ENCODE results near the gene GRIK4. TPM values are rescaled to one million over a fixed set of nuclear protein-coding genes. Genes with fewer than 3 reads are reported as not detected.
"Not testable (repeated sequence)": the region's sequence is repeated elsewhere in the genome, so short reads cannot be mapped to it uniquely, and the experiment has no call there.

GRIK4 gene
- polyA plus RNA-seq, 1 experiment: 0.55 TPM

DNA sequence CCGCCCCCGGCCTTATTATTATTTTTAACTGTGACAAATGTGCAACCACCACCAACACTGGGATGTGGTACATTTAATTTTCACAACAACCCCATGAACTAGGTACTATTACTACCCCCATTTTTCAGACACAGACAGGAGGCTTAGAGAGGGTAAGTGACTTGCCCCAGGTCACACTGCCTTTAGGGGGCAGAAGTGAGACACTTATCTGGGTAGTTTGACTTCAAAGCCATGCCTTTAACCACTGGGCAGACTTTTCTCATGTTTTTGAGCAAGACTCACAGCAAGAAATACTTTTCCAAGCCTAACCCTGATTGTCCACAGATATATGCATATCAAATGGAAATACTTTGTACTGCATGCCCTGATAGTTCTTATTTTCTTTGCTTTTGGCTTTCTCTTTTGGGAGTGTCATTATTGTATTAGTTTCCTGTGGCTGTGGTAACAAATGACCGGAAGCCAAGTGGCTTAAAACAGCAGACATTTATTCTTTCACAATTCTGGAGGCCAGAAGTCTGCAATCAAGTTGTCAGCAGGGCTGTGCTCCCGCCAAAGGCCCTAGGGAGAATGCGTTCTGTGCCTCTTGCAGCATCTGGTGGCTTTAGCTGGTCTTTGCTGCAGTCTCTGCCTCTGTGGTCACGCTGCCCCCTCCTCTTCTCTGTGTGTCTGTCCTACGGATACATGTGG, 110.8 kb downstream of the GRIK4 start:
- H3K27ac ChIP-seq (ENCODE audit: low read depth, low read length): no peak overlapping the region
- CTCF ChIA-PET: no interaction called here

DNA sequence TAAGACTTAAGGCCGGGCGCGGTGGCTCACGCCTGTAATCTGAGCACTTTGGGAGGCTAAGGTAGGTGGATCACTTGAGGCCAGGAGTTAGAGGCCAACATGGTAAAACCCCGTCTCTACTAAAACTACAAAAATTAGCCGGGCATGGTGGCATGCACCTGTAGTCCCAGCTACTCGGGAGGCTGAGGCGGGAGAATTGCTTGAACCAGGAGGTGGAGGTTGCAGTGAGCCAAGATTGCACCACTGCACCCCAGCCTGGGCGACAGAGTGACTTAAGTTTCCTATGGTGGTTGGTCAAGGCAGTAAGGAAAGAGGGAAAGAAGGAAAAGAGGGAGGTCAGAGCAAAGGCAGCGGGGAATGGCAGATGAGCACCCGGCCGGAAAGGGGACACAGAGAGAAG, 113.4 kb downstream of the GRIK4 start:
- DNase-seq (ENCODE audit: low read depth, low spot score); H3K4me3 ChIP-seq (ENCODE audit: low read depth, low read length); H3K27ac ChIP-seq (ENCODE audit: low read depth, low read length); POLR2A ChIA-PET; H3K9me3 ChIP-seq (ENCODE audit: control insufficient read depth, insufficient read depth, low read length): not testable (repeated sequence)
- peaks cover 29% of the 10 kb centered on the region for H3K27me3 ChIP-seq (ENCODE audit: control insufficient read depth, insufficient read depth, low read length)
- CTCF ChIA-PET: interaction anchor here (0.7 to 0.9 kb wide), 2 partner anchors 118 to 290 kb away, joined by 3 to 4 read pairs; no protein-coding TSS in a partner anchor

More for the DNA sequence above, 110.8 kb downstream of the GRIK4 start:
- Histone ChIP-seq H3K9me3 (ENCODE audit: control insufficient read depth, insufficient read depth, low read length) (peaks cover 6% of the 10 kb centered on the region), H3K27me3 (ENCODE audit: control insufficient read depth, insufficient read depth, low read length) (peaks cover 14% of the 10 kb centered on the region), H3K4me3 (ENCODE audit: low read depth, low read length) (no peak overlapping the region)
- TF ChIP-seq CTCF (IDR thresholded peaks at IDR 0.05; ENCODE audit: low read depth, low read length): peak; percentile 8; the same call in 1 of the 2 replicates
- DNase-seq (ENCODE audit: low read depth, low spot score): no peak
- POLR2A ChIA-PET: no interaction called here

- no peaks in the 10 kb centered on the region; the same call in 1 of the 2 replicates for H3K9me3 ChIP-seq (ENCODE audit: control insufficient read depth, insufficient read depth, low read length)
- POLR2A ChIA-PET: no interaction called here
- DNase-seq (ENCODE audit: low read depth, low spot score): no peak
- CTCF ChIA-PET: interaction anchor here (0.7 to 0.9 kb wide), 2 partner anchors 119 to 290 kb away, joined by 3 to 4 read pairs; no protein-coding TSS in a partner anchor
- H3K4me3 ChIP-seq (ENCODE audit: low read depth, low read length): no peak overlapping the region
- H3K27ac ChIP-seq (ENCODE audit: low read depth, low read length): no peak overlapping the region
- H3K27me3 ChIP-seq (ENCODE audit: control insufficient read depth, insufficient read depth, low read length): peaks cover 31% of the 10 kb centered on the region
- TF ChIP-seq CTCF (IDR thresholded peaks at IDR 0.05; ENCODE audit: low read depth, low read length): no peak
Measured at GRCh38 chr11:120625565-120625964, 114.0 kb downstream of the GRIK4 start.

GRCh38 chr11:120626791-120627190, 115.2 kb downstream of the GRIK4 start:
- peaks cover 33% of the 10 kb centered on the region for H3K27me3 ChIP-seq (ENCODE audit: control insufficient read depth, insufficient read depth, low read length)
- POLR2A ChIA-PET: no interaction called here
- no peak overlapping the region for H3K27ac ChIP-seq (ENCODE audit: low read depth, low read length)
- no peak for TF ChIP-seq CTCF (IDR thresholded peaks at IDR 0.05; ENCODE audit: low read depth, low read length)
- DNase-seq (ENCODE audit: low read depth, low spot score): no peak
- no peak overlapping the region for H3K4me3 ChIP-seq (ENCODE audit: low read depth, low read length)
- CTCF ChIA-PET: no interaction called here
- no peaks in the 10 kb centered on the region; the same call in 1 of the 2 replicates for H3K9me3 ChIP-seq (ENCODE audit: control insufficient read depth, insufficient read depth, low read length)

GRCh38 chr11:120627327-120628163, 116.0 kb downstream of the GRIK4 start:
- CTCF ChIA-PET: no interaction called here

More at GRCh38 chr11:120627327-120628163, 116.0 kb downstream of the GRIK4 start:
- POLR2A ChIA-PET: no interaction called here
- Histone ChIP-seq H3K27me3 (ENCODE audit: control insufficient read depth, insufficient read depth, low read length) (peaks cover 36% of the 10 kb centered on the region), H3K4me3 (ENCODE audit: low read depth, low read length) (no peak overlapping the region), H3K9me3 (ENCODE audit: control insufficient read depth, insufficient read depth, low read length) (no peaks in the 10 kb centered on the region; the same call in 1 of the 2 replicates), H3K27ac (ENCODE audit: low read depth, low read length) (no peak overlapping the region)
- no peak for TF ChIP-seq CTCF (IDR thresholded peaks at IDR 0.05; ENCODE audit: low read depth, low read length)
- no peak for DNase-seq (ENCODE audit: low read depth, low spot score)

Measured in AG04450 (cell line).